SH-SY5Y (cell line): ENCODE results near the gene SACS.

Source experiments
- GATA2 ChIP-seq: IDR thresholded peaks from 2 replicates; pipeline ENCODE4 v1.6.1; 2011; ENCODE audit warnings: mild to moderate bottlenecking, low read depth, low read length
- GATA3 ChIP-seq: IDR thresholded peaks from 2 replicates; pipeline ENCODE4 v1.6.1; 2011; ENCODE audit warnings: low read depth, mild to moderate bottlenecking, low read length, moderate library complexity

Gene SACS

GRCh38 chr13:23408026-23408425 lies 25.5 kb downstream of the SACS start:
- TF ChIP-seq GATA3 (no peak), GATA2 (no peak)

GRCh38 chr13:23399347-23399746 lies 34.2 kb downstream of the SACS start:
- no peak for TF ChIP-seq GATA2
- TF ChIP-seq GATA3 = no peak

GRCh38 chr13:23394821-23395220 lies 38.7 kb downstream of the SACS start:
- TF ChIP-seq GATA3 (no peak), GATA2 (no peak)

- no peak for TF ChIP-seq GATA2
- TF ChIP-seq GATA3 = no peak
Measured at GRCh38 chr13:23392925-23393645, 40.4 kb downstream of the SACS start.

- no peak for TF ChIP-seq GATA2
- no peak for TF ChIP-seq GATA3
Measured at GRCh38 chr13:23392313-23392712, 41.2 kb downstream of the SACS start.

- TF ChIP-seq GATA2 (no peak), GATA3 (no peak)
Measured at GRCh38 chr13:23391752-23392151, 41.8 kb downstream of the SACS start.

- TF ChIP-seq GATA2 (no peak), GATA3 (no peak)
Measured at GRCh38 chr13:23386533-23386932, 47.0 kb downstream of the SACS start.

- no peak for TF ChIP-seq GATA2
- no peak for TF ChIP-seq GATA3
Measured at GRCh38 chr13:23385931-23386330, 47.6 kb downstream of the SACS start.

GRCh38 chr13:23384111-23384510 lies 49.4 kb downstream of the SACS start:
- TF ChIP-seq GATA3 (no peak), GATA2 (no peak)

- no peak for TF ChIP-seq GATA3
- TF ChIP-seq GATA2 = no peak
Measured at GRCh38 chr13:23383151-23383550, 50.4 kb downstream of the SACS start.

- TF ChIP-seq GATA2 (no peak), GATA3 (no peak)
Measured at GRCh38 chr13:23381866-23382265, 51.6 kb downstream of the SACS start.

- TF ChIP-seq GATA3 = no peak
- no peak for TF ChIP-seq GATA2
Measured at GRCh38 chr13:23380534-23380933, 53.0 kb downstream of the SACS start.

- TF ChIP-seq GATA3 = no peak
- TF ChIP-seq GATA2 = no peak
Measured at GRCh38 chr13:23377983-23378632, 55.4 kb downstream of the SACS start.

GRCh38 chr13:23377579-23377978 lies 55.9 kb downstream of the SACS start:
- no peak for TF ChIP-seq GATA3
- TF ChIP-seq GATA2 = no peak

GRCh38 chr13:23375001-23375971 lies 58.2 kb downstream of the SACS start:
- TF ChIP-seq GATA2 (no peak), GATA3 (no peak)
